GM12865 (cell line): ENCODE data around the gene SEC61A2.
A peak's percentile ranks its signal among the peaks of the same experiment; 100 is the strongest.

ENCODE experiments used
- DNase-seq: peaks from one replicate; pipeline ENCODE4 v3.0.0; 2010; ENCODE audit warnings: low read depth
- H3K4me3 ChIP-seq: 2 replicates; pipeline ENCODE4 v1.5.1; 2011; ENCODE audit warnings: mild to moderate bottlenecking, low read depth, low read length, control low read depth
- TF ChIP-seq, protein P1 (sequence below): IDR thresholded peaks from 2 replicates; pipeline ENCODE4 v1.5.1; 2011; ENCODE audit warnings: low read length, control low read depth, low read depth, inconsistent platforms; ENCODE audit not compliant: insufficient read depth; ENCODE audit errors: missing control alignments

SEC61A2 gene

DNA sequence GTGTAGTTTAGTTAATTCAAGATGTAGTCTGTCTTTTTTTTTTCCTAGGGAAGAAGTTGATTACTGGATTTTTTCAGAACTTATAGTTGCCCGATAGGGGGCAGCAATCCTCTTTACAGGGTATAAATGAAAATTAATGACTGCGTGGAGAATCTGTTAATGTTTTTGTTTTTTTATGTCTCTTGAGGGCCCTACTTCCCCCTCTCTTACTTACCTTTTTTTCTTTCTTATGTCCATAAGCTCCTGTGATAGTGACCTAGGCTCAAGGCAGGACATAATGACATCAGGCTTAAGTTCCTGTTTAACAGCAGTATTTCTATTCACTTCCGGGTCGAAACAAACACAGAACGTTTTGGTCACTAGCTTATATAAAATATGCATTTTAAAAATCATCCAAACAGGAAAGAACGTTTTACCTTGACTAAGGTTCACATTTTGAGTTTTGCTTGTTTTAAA is 85.3 kb downstream of the SEC61A2 start:
- TF ChIP-seq, protein P1, sequence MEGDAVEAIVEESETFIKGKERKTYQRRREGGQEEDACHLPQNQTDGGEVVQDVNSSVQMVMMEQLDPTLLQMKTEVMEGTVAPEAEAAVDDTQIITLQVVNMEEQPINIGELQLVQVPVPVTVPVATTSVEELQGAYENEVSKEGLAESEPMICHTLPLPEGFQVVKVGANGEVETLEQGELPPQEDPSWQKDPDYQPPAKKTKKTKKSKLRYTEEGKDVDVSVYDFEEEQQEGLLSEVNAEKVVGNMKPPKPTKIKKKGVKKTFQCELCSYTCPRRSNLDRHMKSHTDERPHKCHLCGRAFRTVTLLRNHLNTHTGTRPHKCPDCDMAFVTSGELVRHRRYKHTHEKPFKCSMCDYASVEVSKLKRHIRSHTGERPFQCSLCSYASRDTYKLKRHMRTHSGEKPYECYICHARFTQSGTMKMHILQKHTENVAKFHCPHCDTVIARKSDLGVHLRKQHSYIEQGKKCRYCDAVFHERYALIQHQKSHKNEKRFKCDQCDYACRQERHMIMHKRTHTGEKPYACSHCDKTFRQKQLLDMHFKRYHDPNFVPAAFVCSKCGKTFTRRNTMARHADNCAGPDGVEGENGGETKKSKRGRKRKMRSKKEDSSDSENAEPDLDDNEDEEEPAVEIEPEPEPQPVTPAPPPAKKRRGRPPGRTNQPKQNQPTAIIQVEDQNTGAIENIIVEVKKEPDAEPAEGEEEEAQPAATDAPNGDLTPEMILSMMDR, result peak; percentile 47
- no peak overlapping the region for H3K4me3 ChIP-seq
- peak; percentile 58 for DNase-seq
